ENCODE results near the gene OTUB1. TPM values are rescaled to one million over a fixed set of nuclear protein-coding genes. Genes with fewer than 3 reads are reported as not detected.
A peak's percentile ranks its signal among the peaks of the same experiment; 100 is the strongest.

OTUB1 gene
- total RNA-seq, 2 donors from 2014 or later: 78.7 to 82.5 TPM

DNA sequence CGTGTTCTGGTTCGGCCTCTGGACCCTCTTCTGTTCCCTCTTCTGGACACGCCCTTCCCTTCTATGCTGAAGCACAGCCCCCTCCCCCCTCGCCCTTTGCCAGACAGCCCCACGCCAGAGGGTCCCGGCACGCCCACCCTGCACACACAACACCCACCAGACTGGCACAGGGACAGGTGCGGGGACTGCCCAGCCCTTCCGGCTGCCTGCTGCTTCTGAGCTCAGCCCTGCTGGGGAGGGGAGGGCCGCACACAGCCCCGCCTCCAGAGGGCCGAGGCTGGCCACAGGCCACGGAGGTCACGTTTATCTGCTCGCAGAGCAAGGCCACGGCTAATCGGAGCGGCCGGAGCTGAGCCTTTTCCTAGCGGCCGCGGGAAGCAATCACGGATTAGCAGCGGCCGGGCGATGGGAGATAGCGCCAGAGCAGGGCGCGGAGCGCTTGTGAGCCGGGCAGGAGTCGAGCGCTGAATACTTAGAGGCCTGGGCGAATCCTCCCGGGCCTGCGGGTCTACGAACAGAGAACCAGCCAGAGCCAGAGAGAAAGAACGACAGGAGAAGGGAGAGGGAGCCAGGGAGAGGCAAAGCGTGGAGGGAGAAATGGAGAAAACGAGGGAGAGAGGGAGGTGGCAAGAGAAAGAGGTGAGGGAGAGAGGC lies 21.5 kb downstream of the OTUB1 start:
- peak; percentile 70 for DNase-seq
- peak overlapping the region; percentile 39 for H3K4me3 ChIP-seq
- no peaks in the 10 kb centered on the region for H3K27me3 ChIP-seq
- intact Hi-C loops (cut with DNase I): no loop called here
- H3K4me1 ChIP-seq: peaks cover 12% of the 10 kb centered on the region
- H3K36me3 ChIP-seq: no peaks in the 10 kb centered on the region
- peak; percentile 19 for TF ChIP-seq CTCF (IDR thresholded peaks at IDR 0.05)
- H3K27ac ChIP-seq: no peak overlapping the region
- H3K9ac ChIP-seq (ENCODE audit: low read depth in 2 of 2, low read length in 2 of 2): peak overlapping the region in 1 of 2 donors; percentile 19
- H3K9me3 ChIP-seq: no peaks in the 10 kb centered on the region

DNA sequence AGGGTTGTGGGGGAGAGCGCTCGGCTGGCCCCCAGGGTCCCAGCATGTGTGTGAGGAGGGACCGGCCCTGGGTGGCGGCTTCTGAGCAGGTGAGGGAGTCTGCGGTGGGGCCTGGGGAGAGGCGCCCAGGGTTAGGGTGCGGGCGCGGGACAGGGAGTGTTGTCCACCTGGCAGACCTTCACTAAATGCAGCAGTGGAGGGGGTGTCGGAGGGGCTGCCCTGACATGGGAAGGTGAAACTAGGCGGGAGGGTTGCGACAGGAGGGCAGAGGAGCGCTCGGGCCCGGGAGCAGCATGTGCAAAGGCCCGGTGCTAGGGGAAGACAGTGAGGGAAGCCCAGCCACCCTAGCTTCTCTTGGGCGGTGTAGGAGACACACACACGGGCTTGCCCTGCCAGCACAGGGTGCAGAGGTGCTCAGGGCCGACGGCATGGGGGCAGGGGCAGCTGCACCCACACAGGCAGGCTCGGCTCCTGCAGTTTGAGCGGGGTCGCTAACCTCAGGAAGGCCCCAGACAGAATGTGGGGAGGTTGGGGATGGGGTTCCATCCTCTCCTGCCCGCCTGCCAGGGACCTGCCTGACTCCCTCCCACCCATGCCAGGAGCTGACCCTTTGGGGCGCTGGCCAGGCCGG lies 22.2 kb downstream of the OTUB1 start:
- DNase-seq: no peak
- Histone ChIP-seq H3K4me1 (peaks cover 12% of the 10 kb centered on the region), H3K9me3 (no peaks in the 10 kb centered on the region), H3K27ac (no peak overlapping the region), H3K27me3 (no peaks in the 10 kb centered on the region), H3K36me3 (no peaks in the 10 kb centered on the region), H3K9ac (ENCODE audit: low read depth in 2 of 2, low read length in 2 of 2) (no peak overlapping the region), H3K4me3 (no peak overlapping the region)
- intact Hi-C loops (cut with DNase I): no loop called here
- no peak for TF ChIP-seq CTCF (IDR thresholded peaks at IDR 0.05)

GRCh38 chr11:64008914-64009633 lies 22.8 kb downstream of the OTUB1 start:
- TF ChIP-seq CTCF (IDR thresholded peaks at IDR 0.05): no peak
- no peak for DNase-seq
- no peaks in the 10 kb centered on the region for H3K9me3 ChIP-seq
- intact Hi-C loops (cut with DNase I): no loop called here
- no peak overlapping the region for H3K4me3 ChIP-seq
- no peak overlapping the region for H3K27ac ChIP-seq
- H3K9ac ChIP-seq (ENCODE audit: low read depth in 2 of 2, low read length in 2 of 2): no peak overlapping the region
- peaks cover 12% of the 10 kb centered on the region for H3K4me1 ChIP-seq
- H3K27me3 ChIP-seq: no peaks in the 10 kb centered on the region
- H3K36me3 ChIP-seq: no peaks in the 10 kb centered on the region

GRCh38 chr11:64009710-64010109 lies 23.5 kb downstream of the OTUB1 start:
- no peak for TF ChIP-seq CTCF (IDR thresholded peaks at IDR 0.05)
- no peak for DNase-seq
- H3K27me3 ChIP-seq: no peaks in the 10 kb centered on the region
- H3K36me3 ChIP-seq: no peaks in the 10 kb centered on the region
- H3K4me1 ChIP-seq: peaks cover 12% of the 10 kb centered on the region
- H3K9ac ChIP-seq (ENCODE audit: low read depth in 2 of 2, low read length in 2 of 2): no peak overlapping the region
- H3K9me3 ChIP-seq: no peaks in the 10 kb centered on the region
- intact Hi-C loops (cut with DNase I): no loop called here
- H3K27ac ChIP-seq: no peak overlapping the region
- H3K4me3 ChIP-seq: no peak overlapping the region

GRCh38 chr11:64010783-64011182 lies 24.5 kb downstream of the OTUB1 start:
- DNase-seq: no peak
- Histone ChIP-seq H3K4me3 (no peak overlapping the region), H3K36me3 (no peaks in the 10 kb centered on the region), H3K9ac (ENCODE audit: low read depth in 2 of 2, low read length in 2 of 2) (no peak overlapping the region), H3K27me3 (no peaks in the 10 kb centered on the region), H3K4me1 (peaks cover 12% of the 10 kb centered on the region), H3K27ac (no peak overlapping the region), H3K9me3 (no peaks in the 10 kb centered on the region)
- intact Hi-C loops (cut with DNase I): no loop called here
- no peak for TF ChIP-seq CTCF (IDR thresholded peaks at IDR 0.05)
